HEK293 (cell line): ENCODE results near the gene RCHY1.

Source experiments
- CTCF ChIA-PET: fragments of 350-600 bp; formaldehyde crosslinking; extraction: SDS; loops from one replicate; lab custom pipeline; 2021; ENCODE audit warnings: antibody characterized with exemption; lab: Yijun Ruan, JAX
- POLR2A ChIA-PET: fragments of 300-600 bp; formaldehyde crosslinking; extraction: SDS; loops from one replicate; lab custom pipeline; 2020; ENCODE audit warnings: antibody characterized with exemption, inconsistent platforms; lab: Yijun Ruan, JAX
- H3K27ac ChIP-seq: fragments of 200-500 bp; sonication (Bioruptor generic); 2 replicates; pipeline ENCODE4 v1.5.1; 2014; ENCODE audit warnings: low read depth, low read length, control low read depth, inconsistent platforms; ENCODE audit errors: extremely low read depth
- H3K36me3 ChIP-seq, 2 experiments: fragments of 200-500 bp in 1 of 2; sonication (Bioruptor generic) in 1 of 2; 1 replicate in 1 of 2; 2 replicates in 1 of 2; pipeline ENCODE4 v1.5.1; 2014 to 2017; ENCODE audit warnings: inconsistent platforms in 2 of 2, low read length in 2 of 2; ENCODE audit not compliant: control insufficient read depth in 2 of 2, insufficient read depth in 1 of 2
- H3K4me1 ChIP-seq: fragments of 200-500 bp; sonication (Bioruptor generic); 2 replicates; pipeline ENCODE4 v1.5.1; 2014; ENCODE audit warnings: mild to moderate bottlenecking, low read length, inconsistent platforms; ENCODE audit not compliant: control insufficient read depth, insufficient read depth
- H3K4me3 ChIP-seq: 2 replicates; pipeline ENCODE4 v1.5.1; 2011; ENCODE audit warnings: low read depth, mild to moderate bottlenecking, control low read depth, low read length, moderate library complexity
- H3K9me3 ChIP-seq: fragments of 200-500 bp; sonication (Bioruptor generic); 2 replicates; pipeline ENCODE4 v1.5.1; 2014; ENCODE audit warnings: low read depth, low read length, inconsistent platforms; ENCODE audit not compliant: control insufficient read depth, insufficient read depth
- HOXC10 ChIP-seq: sonication (generic); formaldehyde crosslinking; IDR thresholded peaks from 2 replicates; pipeline ENCODE4 v1.8.1; 2023; ENCODE audit warnings: mild to moderate bottlenecking, missing genetic modification reagents
- KLF8 ChIP-seq: fragments of 450-650 bp; formaldehyde crosslinking; IDR thresholded peaks from 2 replicates; pipeline ENCODE4 v1.5.1; 2016; ENCODE audit warnings: missing biosample characterization, missing genetic modification characterization
- OSR2 ChIP-seq: fragments of 450-650 bp; formaldehyde crosslinking; IDR thresholded peaks from 2 replicates; pipeline ENCODE4 v1.5.1; 2016; ENCODE audit warnings: missing biosample characterization, missing genetic modification characterization
- SP7 ChIP-seq: fragments of 450-650 bp; formaldehyde crosslinking; IDR thresholded peaks from 2 replicates; pipeline ENCODE4 v1.5.1; 2016; ENCODE audit warnings: missing biosample characterization, missing genetic modification characterization
- TCF7L2 ChIP-seq: IDR thresholded peaks from 2 replicates; pipeline ENCODE4 v1.6.1; 2011; ENCODE audit warnings: low read depth, mild to moderate bottlenecking, inconsistent platforms, low read length, moderate library complexity, borderline replicate concordance
- ZBTB1 ChIP-seq: fragments of 450-650 bp; formaldehyde crosslinking; IDR thresholded peaks from 2 replicates; pipeline ENCODE4 v1.5.1; 2016; ENCODE audit warnings: missing biosample characterization, missing genetic modification characterization
- ZBTB17 ChIP-seq: fragments of 450-650 bp; formaldehyde crosslinking; IDR thresholded peaks from 2 replicates; pipeline ENCODE4 v1.5.1; 2016; ENCODE audit warnings: missing biosample characterization, missing genetic modification characterization
- ZFP41 ChIP-seq: fragments of 450-650 bp; formaldehyde crosslinking; IDR thresholded peaks from 2 replicates; pipeline ENCODE4 v1.5.1; 2016; ENCODE audit warnings: missing biosample characterization, missing genetic modification characterization, borderline replicate concordance
- ZNF155 ChIP-seq: fragments of 450-650 bp; formaldehyde crosslinking; IDR thresholded peaks from 2 replicates; pipeline ENCODE4 v1.5.1; 2016; ENCODE audit warnings: missing biosample characterization, missing genetic modification characterization
- ZNF19 ChIP-seq: fragments of 450-650 bp; formaldehyde crosslinking; IDR thresholded peaks from 2 replicates; pipeline ENCODE4; 2016; ENCODE audit warnings: missing biosample characterization, missing genetic modification characterization, low read depth
- ZNF214 ChIP-seq: fragments of 450-650 bp; formaldehyde crosslinking; IDR thresholded peaks from 2 replicates; pipeline ENCODE4 v1.5.1; 2017; ENCODE audit warnings: missing biosample characterization, mild to moderate bottlenecking, missing genetic modification characterization, borderline replicate concordance
- ZNF239 ChIP-seq: fragments of 450-650 bp; formaldehyde crosslinking; IDR thresholded peaks from 2 replicates; pipeline ENCODE4 v1.5.1; 2016; ENCODE audit warnings: missing biosample characterization, missing genetic modification characterization
- ZNF335 ChIP-seq: fragments of 450-650 bp; formaldehyde crosslinking; conservative IDR thresholded peaks from 2 replicates; pipeline ENCODE4 v1.5.1; 2016; ENCODE audit warnings: missing biosample characterization, missing genetic modification characterization
- ZNF416 ChIP-seq: fragments of 450-650 bp; formaldehyde crosslinking; IDR thresholded peaks from 2 replicates; pipeline ENCODE4 v1.5.1; 2016; ENCODE audit warnings: missing biosample characterization, missing genetic modification characterization
- ZNF48 ChIP-seq: fragments of 450-650 bp; formaldehyde crosslinking; IDR thresholded peaks from 2 replicates; pipeline ENCODE4 v1.5.1; 2016; ENCODE audit warnings: missing biosample characterization, missing genetic modification characterization
- ZNF555 ChIP-seq: fragments of 450-650 bp; formaldehyde crosslinking; conservative IDR thresholded peaks from 2 replicates; pipeline ENCODE4 v1.5.1; 2017; ENCODE audit warnings: missing biosample characterization, mild to moderate bottlenecking, missing genetic modification characterization, inconsistent platforms
- ZNF664 ChIP-seq: fragments of 450-650 bp; formaldehyde crosslinking; IDR thresholded peaks from 2 replicates; pipeline ENCODE4 v1.5.1; 2016; ENCODE audit warnings: missing biosample characterization, missing genetic modification characterization
- ZNF785 ChIP-seq: fragments of 450-650 bp; formaldehyde crosslinking; IDR thresholded peaks from 2 replicates; pipeline ENCODE4 v1.5.1; 2016; ENCODE audit warnings: missing biosample characterization, missing genetic modification characterization
- ZNF791 ChIP-seq: fragments of 450-650 bp; formaldehyde crosslinking; IDR thresholded peaks from 2 replicates; pipeline ENCODE4 v1.5.1; 2016; ENCODE audit warnings: missing biosample characterization, missing genetic modification characterization
- ZSCAN30 ChIP-seq: fragments of 450-650 bp; IDR thresholded peaks from 2 replicates; pipeline ENCODE4 v1.5.1; 2018; ENCODE audit warnings: missing biosample characterization, mild to moderate bottlenecking, missing genetic modification characterization, moderate library complexity
- TF ChIP-seq, protein P1 (sequence below): fragments of 450-650 bp; formaldehyde crosslinking; IDR thresholded peaks from 2 replicates; pipeline ENCODE4 v1.5.1; 2016; ENCODE audit warnings: missing biosample characterization, missing genetic modification characterization
- TF ChIP-seq, protein P2 (sequence below): fragments of 450-650 bp; formaldehyde crosslinking; IDR thresholded peaks from 2 replicates; pipeline ENCODE4 v1.5.1; 2017; ENCODE audit warnings: missing biosample characterization, missing genetic modification characterization
- TF ChIP-seq, protein P3 (sequence below): fragments of 450-650 bp; formaldehyde crosslinking; IDR thresholded peaks from 2 replicates; pipeline ENCODE4 v1.5.1; 2016; ENCODE audit warnings: missing biosample characterization, missing genetic modification characterization
- TF ChIP-seq, protein P4 (sequence below): fragments of 450-650 bp; formaldehyde crosslinking; IDR thresholded peaks from 2 replicates; pipeline ENCODE4 v1.5.1; 2016; ENCODE audit warnings: missing biosample characterization, missing genetic modification characterization, borderline replicate concordance
- TF ChIP-seq, protein P5 (sequence below): fragments of 450-650 bp; formaldehyde crosslinking; IDR thresholded peaks from 2 replicates; pipeline ENCODE4 v1.5.1; 2016; ENCODE audit warnings: missing biosample characterization, missing genetic modification characterization, low read depth
- TF ChIP-seq, protein P6 (sequence below): fragments of 450-650 bp; IDR thresholded peaks from 2 replicates; pipeline ENCODE4 v1.5.1; 2018; ENCODE audit warnings: missing biosample characterization, missing genetic modification characterization

The RCHY1 gene

DNA sequence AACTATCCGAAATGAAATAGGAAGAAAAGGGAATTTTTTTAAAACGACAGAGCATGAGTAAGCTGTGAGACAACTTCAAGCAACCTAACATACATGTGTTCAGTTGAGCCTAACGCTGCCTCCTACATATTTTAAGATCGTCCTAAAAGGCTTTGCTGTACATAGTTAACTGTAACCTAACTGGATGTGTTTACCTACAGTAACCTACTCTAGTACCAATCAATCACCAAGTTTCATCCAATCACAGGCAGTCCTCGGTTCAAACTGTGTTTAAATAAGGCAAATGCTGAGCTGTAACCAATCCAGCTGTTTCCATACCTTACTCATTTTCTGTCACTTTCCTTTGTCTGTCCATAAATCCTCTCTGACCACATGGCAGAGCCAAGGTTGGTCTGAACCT, 17.1 kb downstream of the RCHY1 start:
- ChIA-PET POLR2A (no interaction called here), CTCF (interaction anchor here (0.6 kb wide), 1 partner anchor 888 kb away, joined by 3 read pairs; no protein-coding TSS in a partner anchor)
- H3K36me3 ChIP-seq = peaks cover 4 to 32% of the 10 kb centered on the region in 2 experiments; a peak in 2 of 3 replicates
- H3K4me1 ChIP-seq = no peaks in the 10 kb centered on the region
- H3K27ac ChIP-seq = no peak overlapping the region
- H3K9me3 ChIP-seq = no peaks in the 10 kb centered on the region
- H3K4me3 ChIP-seq = no peak overlapping the region
- TF ChIP-seq ZNF19 (tag by site-specific recombination) = no peak
- TF ChIP-seq ZNF416 (tag by site-specific recombination) = no peak
- TF ChIP-seq ZNF239 (tag by site-specific recombination) = no peak
- no peak for TF ChIP-seq ZSCAN30 (tag by site-specific recombination)
- no peak for TF ChIP-seq ZBTB1
- no peak for TF ChIP-seq HOXC10 (CRISPR knock-in tag)
- TF ChIP-seq ZNF785 (tag by site-specific recombination) = no peak
- TF ChIP-seq ZNF155 (tag by site-specific recombination) = no peak
- TF ChIP-seq, protein P1, sequence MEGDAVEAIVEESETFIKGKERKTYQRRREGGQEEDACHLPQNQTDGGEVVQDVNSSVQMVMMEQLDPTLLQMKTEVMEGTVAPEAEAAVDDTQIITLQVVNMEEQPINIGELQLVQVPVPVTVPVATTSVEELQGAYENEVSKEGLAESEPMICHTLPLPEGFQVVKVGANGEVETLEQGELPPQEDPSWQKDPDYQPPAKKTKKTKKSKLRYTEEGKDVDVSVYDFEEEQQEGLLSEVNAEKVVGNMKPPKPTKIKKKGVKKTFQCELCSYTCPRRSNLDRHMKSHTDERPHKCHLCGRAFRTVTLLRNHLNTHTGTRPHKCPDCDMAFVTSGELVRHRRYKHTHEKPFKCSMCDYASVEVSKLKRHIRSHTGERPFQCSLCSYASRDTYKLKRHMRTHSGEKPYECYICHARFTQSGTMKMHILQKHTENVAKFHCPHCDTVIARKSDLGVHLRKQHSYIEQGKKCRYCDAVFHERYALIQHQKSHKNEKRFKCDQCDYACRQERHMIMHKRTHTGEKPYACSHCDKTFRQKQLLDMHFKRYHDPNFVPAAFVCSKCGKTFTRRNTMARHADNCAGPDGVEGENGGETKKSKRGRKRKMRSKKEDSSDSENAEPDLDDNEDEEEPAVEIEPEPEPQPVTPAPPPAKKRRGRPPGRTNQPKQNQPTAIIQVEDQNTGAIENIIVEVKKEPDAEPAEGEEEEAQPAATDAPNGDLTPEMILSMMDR = no peak
- TF ChIP-seq, protein P2, sequence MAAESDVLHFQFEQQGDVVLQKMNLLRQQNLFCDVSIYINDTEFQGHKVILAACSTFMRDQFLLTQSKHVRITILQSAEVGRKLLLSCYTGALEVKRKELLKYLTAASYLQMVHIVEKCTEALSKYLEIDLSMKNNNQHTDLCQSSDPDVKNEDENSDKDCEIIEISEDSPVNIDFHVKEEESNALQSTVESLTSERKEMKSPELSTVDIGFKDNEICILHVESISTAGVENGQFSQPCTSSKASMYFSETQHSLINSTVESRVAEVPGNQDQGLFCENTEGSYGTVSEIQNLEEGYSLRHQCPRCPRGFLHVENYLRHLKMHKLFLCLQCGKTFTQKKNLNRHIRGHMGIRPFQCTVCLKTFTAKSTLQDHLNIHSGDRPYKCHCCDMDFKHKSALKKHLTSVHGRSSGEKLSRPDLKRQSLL (tag by site-specific recombination) = no peak
- TF ChIP-seq SP7 (tag by site-specific recombination) = no peak
- no peak for TF ChIP-seq ZNF48 (tag by site-specific recombination)
- no peak for TF ChIP-seq TCF7L2
- TF ChIP-seq, protein P3, sequence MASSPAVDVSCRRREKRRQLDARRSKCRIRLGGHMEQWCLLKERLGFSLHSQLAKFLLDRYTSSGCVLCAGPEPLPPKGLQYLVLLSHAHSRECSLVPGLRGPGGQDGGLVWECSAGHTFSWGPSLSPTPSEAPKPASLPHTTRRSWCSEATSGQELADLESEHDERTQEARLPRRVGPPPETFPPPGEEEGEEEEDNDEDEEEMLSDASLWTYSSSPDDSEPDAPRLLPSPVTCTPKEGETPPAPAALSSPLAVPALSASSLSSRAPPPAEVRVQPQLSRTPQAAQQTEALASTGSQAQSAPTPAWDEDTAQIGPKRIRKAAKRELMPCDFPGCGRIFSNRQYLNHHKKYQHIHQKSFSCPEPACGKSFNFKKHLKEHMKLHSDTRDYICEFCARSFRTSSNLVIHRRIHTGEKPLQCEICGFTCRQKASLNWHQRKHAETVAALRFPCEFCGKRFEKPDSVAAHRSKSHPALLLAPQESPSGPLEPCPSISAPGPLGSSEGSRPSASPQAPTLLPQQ (tag by site-specific recombination) = no peak

DNA sequence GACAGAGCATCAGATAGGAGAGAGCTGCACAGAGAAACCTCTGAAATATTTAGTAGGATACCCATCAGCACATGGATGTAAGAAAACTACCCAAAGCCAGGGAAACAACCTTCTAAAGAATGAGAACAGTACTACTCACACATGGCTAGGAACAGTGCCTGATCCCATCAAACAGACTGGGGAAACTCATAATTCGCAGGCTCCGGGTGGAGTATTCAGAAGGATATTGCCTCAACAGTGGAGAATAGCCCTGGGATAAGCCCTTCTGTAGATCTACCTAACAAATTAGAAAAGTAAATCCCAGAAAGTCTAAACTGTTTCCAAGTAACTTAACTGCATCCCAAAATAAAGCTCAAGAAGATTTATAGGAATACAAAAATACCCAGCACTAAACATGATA, 17.8 kb downstream of the RCHY1 start:
- H3K36me3 ChIP-seq = peaks cover 4 to 33% of the 10 kb centered on the region in 2 experiments; a peak in 2 of 3 replicates
- ChIA-PET POLR2A (no interaction called here), CTCF (no interaction called here)
- H3K9me3 ChIP-seq = no peaks in the 10 kb centered on the region
- H3K4me1 ChIP-seq = no peaks in the 10 kb centered on the region
- no peak overlapping the region for H3K27ac ChIP-seq
- no peak for TF ChIP-seq OSR2
- no peak for TF ChIP-seq ZNF214 (tag by site-specific recombination)
- no peak for TF ChIP-seq ZNF664 (tag by site-specific recombination)
- TF ChIP-seq ZBTB17 (tag by site-specific recombination) = no peak
- no peak for TF ChIP-seq ZNF335
- TF ChIP-seq ZNF555 (tag by site-specific recombination) = no peak
- TF ChIP-seq ZNF791 = no peak
- no peak for TF ChIP-seq KLF8 (tag by site-specific recombination)
- TF ChIP-seq, protein P4, sequence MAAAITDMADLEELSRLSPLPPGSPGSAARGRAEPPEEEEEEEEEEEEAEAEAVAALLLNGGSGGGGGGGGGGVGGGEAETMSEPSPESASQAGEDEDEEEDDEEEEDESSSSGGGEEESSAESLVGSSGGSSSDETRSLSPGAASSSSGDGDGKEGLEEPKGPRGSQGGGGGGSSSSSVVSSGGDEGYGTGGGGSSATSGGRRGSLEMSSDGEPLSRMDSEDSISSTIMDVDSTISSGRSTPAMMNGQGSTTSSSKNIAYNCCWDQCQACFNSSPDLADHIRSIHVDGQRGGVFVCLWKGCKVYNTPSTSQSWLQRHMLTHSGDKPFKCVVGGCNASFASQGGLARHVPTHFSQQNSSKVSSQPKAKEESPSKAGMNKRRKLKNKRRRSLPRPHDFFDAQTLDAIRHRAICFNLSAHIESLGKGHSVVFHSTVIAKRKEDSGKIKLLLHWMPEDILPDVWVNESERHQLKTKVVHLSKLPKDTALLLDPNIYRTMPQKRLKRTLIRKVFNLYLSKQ (tag by site-specific recombination) = no peak
- TF ChIP-seq, protein P5, sequence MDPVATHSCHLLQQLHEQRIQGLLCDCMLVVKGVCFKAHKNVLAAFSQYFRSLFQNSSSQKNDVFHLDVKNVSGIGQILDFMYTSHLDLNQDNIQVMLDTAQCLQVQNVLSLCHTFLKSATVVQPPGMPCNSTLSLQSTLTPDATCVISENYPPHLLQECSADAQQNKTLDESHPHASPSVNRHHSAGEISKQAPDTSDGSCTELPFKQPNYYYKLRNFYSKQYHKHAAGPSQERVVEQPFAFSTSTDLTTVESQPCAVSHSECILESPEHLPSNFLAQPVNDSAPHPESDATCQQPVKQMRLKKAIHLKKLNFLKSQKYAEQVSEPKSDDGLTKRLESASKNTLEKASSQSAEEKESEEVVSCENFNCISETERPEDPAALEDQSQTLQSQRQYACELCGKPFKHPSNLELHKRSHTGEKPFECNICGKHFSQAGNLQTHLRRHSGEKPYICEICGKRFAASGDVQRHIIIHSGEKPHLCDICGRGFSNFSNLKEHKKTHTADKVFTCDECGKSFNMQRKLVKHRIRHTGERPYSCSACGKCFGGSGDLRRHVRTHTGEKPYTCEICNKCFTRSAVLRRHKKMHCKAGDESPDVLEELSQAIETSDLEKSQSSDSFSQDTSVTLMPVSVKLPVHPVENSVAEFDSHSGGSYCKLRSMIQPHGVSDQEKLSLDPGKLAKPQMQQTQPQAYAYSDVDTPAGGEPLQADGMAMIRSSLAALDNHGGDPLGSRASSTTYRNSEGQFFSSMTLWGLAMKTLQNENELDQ (tag by site-specific recombination) = no peak
- TF ChIP-seq, protein P6, sequence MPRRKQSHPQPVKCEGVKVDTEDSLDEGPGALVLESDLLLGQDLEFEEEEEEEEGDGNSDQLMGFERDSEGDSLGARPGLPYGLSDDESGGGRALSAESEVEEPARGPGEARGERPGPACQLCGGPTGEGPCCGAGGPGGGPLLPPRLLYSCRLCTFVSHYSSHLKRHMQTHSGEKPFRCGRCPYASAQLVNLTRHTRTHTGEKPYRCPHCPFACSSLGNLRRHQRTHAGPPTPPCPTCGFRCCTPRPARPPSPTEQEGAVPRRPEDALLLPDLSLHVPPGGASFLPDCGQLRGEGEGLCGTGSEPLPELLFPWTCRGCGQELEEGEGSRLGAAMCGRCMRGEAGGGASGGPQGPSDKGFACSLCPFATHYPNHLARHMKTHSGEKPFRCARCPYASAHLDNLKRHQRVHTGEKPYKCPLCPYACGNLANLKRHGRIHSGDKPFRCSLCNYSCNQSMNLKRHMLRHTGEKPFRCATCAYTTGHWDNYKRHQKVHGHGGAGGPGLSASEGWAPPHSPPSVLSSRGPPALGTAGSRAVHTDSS (tag by site-specific recombination) = no peak
- no peak for TF ChIP-seq ZFP41 (tag by site-specific recombination)
- H3K4me3 ChIP-seq = no peak overlapping the region
